ENCODE measurements around the gene NR1I3.

GRCh38 chr1:161207173-161207572, 30.8 kb downstream of the NR1I3 start:
- TF ChIP-seq CTCF (IDR thresholded peaks at IDR 0.05) (no peak), POLR2A (IDR thresholded peaks at IDR 0.05) (no peak)
